ENCODE data around the gene LRWD1. TPM values are rescaled to one million over a fixed set of nuclear protein-coding genes. Genes with fewer than 3 reads are reported as not detected.
"Not testable (repeated sequence)": the region's sequence is repeated elsewhere in the genome, so short reads cannot be mapped to it uniquely, and the experiment has no call there.

LRWD1 gene
- total RNA-seq, 2 donors from 2014 or later = 12.8 to 57.7 TPM

GRCh38 chr7:102478314-102479208 is 13.8 kb downstream of the LRWD1 start, which contains the start of gene POLR2J:
Gene POLR2J (minus strand): TSS chr7:102478922. CDS start chr7:102478860, 62 bp downstream.
- DNase-seq (ENCODE audit: low spot score) = peak; percentile 80
- peak; percentile 31 for TF ChIP-seq POLR2AphosphoS5 (IDR thresholded peaks at IDR 0.05)
- peak in 2 of 4 experiments; percentile 51 to 61 for TF ChIP-seq CTCF (IDR thresholded peaks at IDR 0.05)
- peak within 1 kb of the TSS; percentile 25 to 46 for H3K4me3 ChIP-seq
- H3K27me3 ChIP-seq (replicated peaks; ENCODE audit: insufficient read depth); H3K9me3 ChIP-seq; intact Hi-C loops (cut with DNase I); H3K4me1 ChIP-seq (replicated peaks); H3K27ac ChIP-seq; H3K36me3 ChIP-seq: not testable (repeated sequence)
- 2% methylated on average over 24 of the region's 72 CpGs for WGBS

GRCh38 chr7:102479209-102479584 is 14.4 kb downstream of the LRWD1 start:
- H3K27me3 ChIP-seq (replicated peaks; ENCODE audit: insufficient read depth); H3K36me3 ChIP-seq; H3K4me1 ChIP-seq (replicated peaks); DNase-seq (ENCODE audit: low spot score); intact Hi-C loops (cut with DNase I); H3K9me3 ChIP-seq; H3K4me3 ChIP-seq; H3K27ac ChIP-seq: not testable (repeated sequence)
- WGBS = no CpG with 5 or more reads among the region's 10 CpGs

- H3K4me1 ChIP-seq (replicated peaks); H3K27ac ChIP-seq; H3K36me3 ChIP-seq; H3K4me3 ChIP-seq; H3K9me3 ChIP-seq; H3K27me3 ChIP-seq (replicated peaks; ENCODE audit: insufficient read depth); intact Hi-C loops (cut with DNase I): not testable (repeated sequence)
- WGBS = 9% methylated on average over 9 of the region's 11 CpGs
- peak; percentile 7 for DNase-seq (ENCODE audit: low spot score)
- peak in 1 of 4 experiments; percentile 56 for TF ChIP-seq CTCF (IDR thresholded peaks at IDR 0.05)
Measured at GRCh38 chr7:102479982-102480637, 15.3 kb downstream of the LRWD1 start.

- H3K4me1 ChIP-seq (replicated peaks); H3K27ac ChIP-seq; intact Hi-C loops (cut with DNase I); DNase-seq (ENCODE audit: low spot score); H3K9me3 ChIP-seq; H3K36me3 ChIP-seq; H3K4me3 ChIP-seq; H3K27me3 ChIP-seq (replicated peaks; ENCODE audit: insufficient read depth): not testable (repeated sequence)
- no CpG with 5 or more reads among the region's 10 CpGs for WGBS
Measured at GRCh38 chr7:102481962-102482361, 17.2 kb downstream of the LRWD1 start.

- H3K27ac ChIP-seq; DNase-seq (ENCODE audit: low spot score); H3K27me3 ChIP-seq (replicated peaks; ENCODE audit: insufficient read depth); intact Hi-C loops (cut with DNase I); H3K4me3 ChIP-seq; H3K36me3 ChIP-seq; H3K4me1 ChIP-seq (replicated peaks); H3K9me3 ChIP-seq: not testable (repeated sequence)
- WGBS = no CpG with 5 or more reads among the region's 5 CpGs
Measured at GRCh38 chr7:102484317-102484716, 19.5 kb downstream of the LRWD1 start.

- intact Hi-C loops (cut with DNase I); H3K9me3 ChIP-seq; H3K4me3 ChIP-seq; H3K27ac ChIP-seq; DNase-seq (ENCODE audit: low spot score); H3K4me1 ChIP-seq (replicated peaks); H3K36me3 ChIP-seq; H3K27me3 ChIP-seq (replicated peaks; ENCODE audit: insufficient read depth): not testable (repeated sequence)
- no CpG with 5 or more reads among the region's 12 CpGs for WGBS
Measured at GRCh38 chr7:102490529-102491075, 25.8 kb downstream of the LRWD1 start.

- intact Hi-C loops (cut with DNase I); H3K27ac ChIP-seq; H3K4me1 ChIP-seq (replicated peaks); H3K9me3 ChIP-seq; H3K4me3 ChIP-seq; H3K27me3 ChIP-seq (replicated peaks; ENCODE audit: insufficient read depth); DNase-seq (ENCODE audit: low spot score); H3K36me3 ChIP-seq: not testable (repeated sequence)
- WGBS = no CpG with 5 or more reads among the region's 33 CpGs
Measured at GRCh38 chr7:102493220-102493935, 28.6 kb downstream of the LRWD1 start.

- H3K36me3 ChIP-seq; H3K27ac ChIP-seq; H3K4me1 ChIP-seq (replicated peaks); H3K27me3 ChIP-seq (replicated peaks; ENCODE audit: insufficient read depth); H3K9me3 ChIP-seq; H3K4me3 ChIP-seq; intact Hi-C loops (cut with DNase I): not testable (repeated sequence)
- WGBS = 53% methylated on average over 7 of the region's 15 CpGs
- DNase-seq (ENCODE audit: low spot score) = peak; percentile 2
Measured at GRCh38 chr7:102494026-102494425, 29.2 kb downstream of the LRWD1 start.

GRCh38 chr7:102494473-102495149 is 29.8 kb downstream of the LRWD1 start:
- H3K4me3 ChIP-seq; H3K36me3 ChIP-seq; intact Hi-C loops (cut with DNase I); H3K27ac ChIP-seq; H3K9me3 ChIP-seq; DNase-seq (ENCODE audit: low spot score); H3K27me3 ChIP-seq (replicated peaks; ENCODE audit: insufficient read depth); H3K4me1 ChIP-seq (replicated peaks): not testable (repeated sequence)
- no CpG with 5 or more reads among the region's 67 CpGs for WGBS

All from prostate gland (tissue), 2 donors.